ENCODE data around the gene GPC4. TPM values are rescaled to one million over a fixed set of nuclear protein-coding genes. Genes with fewer than 3 reads are reported as not detected.

The GPC4 gene
- total RNA-seq, 1 experiment from 2014 or later: 4.7 TPM

GRCh38 chrX:133405498-133406185 is 9.6 kb downstream of the GPC4 start:
- Histone ChIP-seq H4K20me1 (ENCODE audit: insufficient read depth) (no peaks in the 10 kb centered on the region), H3K9me2 (ENCODE audit: insufficient read depth) (no peaks in the 10 kb centered on the region; the same call in 1 of the 2 replicates), H3K4me1 (replicated peaks; ENCODE audit: insufficient read depth) (no peaks in the 10 kb centered on the region), H3K27me3 (ENCODE audit: insufficient read depth, low read depth) (no peaks in the 10 kb centered on the region), H3K4me3 (no peak overlapping the region), H3F3A (ENCODE audit: insufficient read depth, low read depth) (no peaks in the 10 kb centered on the region), H3K36me3 (ENCODE audit: low read depth) (no peaks in the 10 kb centered on the region), H3K9me3 (ENCODE audit: insufficient read depth, low read depth) (no peaks in the 10 kb centered on the region), H3K27ac (no peak overlapping the region), H3K4me2 (no peak overlapping the region), H3K79me2 (ENCODE audit: low read depth) (no peaks in the 10 kb centered on the region), H2AFZ (no peak overlapping the region)
- ChIA-PET POLR2A (ENCODE audit: unreplicated experiment) (interaction anchor here (0.6 kb wide), 1 partner anchor 41 kb away, joined by 7 read pairs; no protein-coding TSS in a partner anchor), CTCF (no interaction called here)
- no TSS peak for BruUV-seq (replicated peaks)
- no peak for DNase-seq
- intact Hi-C loops (cut with micrococcal nuclease; ENCODE audit: unreplicated experiment): no loop called here
- TF ChIP-seq EZH2 (IDR thresholded peaks at IDR 0.05; ENCODE audit: low read depth) (no peak), CTCF (conservative IDR thresholded peaks at IDR 0.05) (no peak)

GRCh38 chrX:133403984-133404383 is 11.3 kb downstream of the GPC4 start:
- Histone ChIP-seq H3K9me3 (ENCODE audit: insufficient read depth, low read depth) (no peaks in the 10 kb centered on the region), H2AFZ (no peak overlapping the region), H3K36me3 (ENCODE audit: low read depth) (no peaks in the 10 kb centered on the region), H3K9me2 (ENCODE audit: insufficient read depth) (no peaks in the 10 kb centered on the region; the same call in 1 of the 2 replicates), H3K27me3 (ENCODE audit: insufficient read depth, low read depth) (no peaks in the 10 kb centered on the region), H3F3A (ENCODE audit: insufficient read depth, low read depth) (no peaks in the 10 kb centered on the region), H3K4me3 (no peak overlapping the region), H3K79me2 (ENCODE audit: low read depth) (no peaks in the 10 kb centered on the region), H3K4me1 (replicated peaks; ENCODE audit: insufficient read depth) (no peaks in the 10 kb centered on the region), H3K27ac (no peak overlapping the region), H4K20me1 (ENCODE audit: insufficient read depth) (no peaks in the 10 kb centered on the region), H3K4me2 (no peak overlapping the region)
- TF ChIP-seq CTCF (conservative IDR thresholded peaks at IDR 0.05) (no peak), EZH2 (IDR thresholded peaks at IDR 0.05; ENCODE audit: low read depth) (no peak)
- no TSS peak for BruUV-seq (replicated peaks)
- CTCF ChIA-PET: no interaction called here
- POLR2A ChIA-PET (ENCODE audit: unreplicated experiment): no interaction called here
- intact Hi-C loops (cut with micrococcal nuclease; ENCODE audit: unreplicated experiment): no loop called here
- no peak for DNase-seq

GRCh38 chrX:133402830-133403625 is 12.3 kb downstream of the GPC4 start:
- H3K9me3 ChIP-seq (ENCODE audit: insufficient read depth, low read depth): no peaks in the 10 kb centered on the region
- no peak overlapping the region for H3K4me3 ChIP-seq
- DNase-seq: no peak
- no peak for TF ChIP-seq CTCF (conservative IDR thresholded peaks at IDR 0.05)
- TF ChIP-seq EZH2 (IDR thresholded peaks at IDR 0.05; ENCODE audit: low read depth): no peak
- H3K4me2 ChIP-seq: no peak overlapping the region
- H2AFZ ChIP-seq: no peak overlapping the region
- H3K27me3 ChIP-seq (ENCODE audit: insufficient read depth, low read depth): no peaks in the 10 kb centered on the region
- H3K4me1 ChIP-seq (replicated peaks; ENCODE audit: insufficient read depth): no peaks in the 10 kb centered on the region
- no TSS peak for BruUV-seq (replicated peaks)
- H3K9me2 ChIP-seq (ENCODE audit: insufficient read depth): no peaks in the 10 kb centered on the region; the same call in 1 of the 2 replicates
- no peaks in the 10 kb centered on the region for H3K36me3 ChIP-seq (ENCODE audit: low read depth)
- CTCF ChIA-PET: no interaction called here
- H3K27ac ChIP-seq: no peak overlapping the region
- POLR2A ChIA-PET (ENCODE audit: unreplicated experiment): no interaction called here
- H4K20me1 ChIP-seq (ENCODE audit: insufficient read depth): no peaks in the 10 kb centered on the region
- no peaks in the 10 kb centered on the region for H3F3A ChIP-seq (ENCODE audit: insufficient read depth, low read depth)
- intact Hi-C loops (cut with micrococcal nuclease; ENCODE audit: unreplicated experiment): no loop called here
- no peaks in the 10 kb centered on the region for H3K79me2 ChIP-seq (ENCODE audit: low read depth)

Data from PC-9 (cell line).